ENCODE measurements around the gene SLC18A3.

Gene SLC18A3

DNA sequence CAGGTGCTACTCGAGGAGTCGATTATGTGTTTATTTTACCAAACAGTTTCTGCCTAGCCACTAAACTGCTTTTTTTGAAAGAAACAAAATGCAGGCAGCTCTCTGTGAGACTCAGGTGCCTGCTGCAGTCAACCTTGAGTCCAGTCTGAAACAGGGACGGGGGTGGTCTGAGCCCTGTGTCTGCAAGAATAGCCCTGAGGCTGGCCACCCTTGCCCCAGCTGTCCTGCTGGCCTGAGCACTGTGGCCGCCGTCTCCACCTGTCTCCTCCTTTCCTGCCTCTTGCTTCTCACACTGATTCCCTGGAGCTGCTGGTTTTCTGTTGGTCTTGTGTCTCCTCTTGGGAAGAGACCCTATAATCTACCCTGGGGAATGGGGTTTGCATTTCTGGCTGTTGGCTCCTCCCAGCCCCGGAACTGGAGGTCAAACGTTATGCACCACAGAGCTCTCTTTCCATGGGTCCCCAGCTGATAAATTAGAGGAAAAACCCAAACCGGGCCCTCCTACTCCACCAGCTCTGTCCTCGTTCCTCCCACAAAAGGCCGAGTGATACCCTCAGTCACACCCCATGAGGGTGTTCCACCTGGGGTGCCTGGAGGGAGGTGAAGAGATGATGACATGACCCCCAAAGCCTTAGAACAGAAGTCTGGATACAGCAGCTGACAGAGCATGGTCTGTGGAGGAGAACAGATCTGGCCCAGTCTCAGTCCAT, 15.0 kb upstream of the SLC18A3 start:
- DNase-seq (ENCODE audit: low read depth) = no peak
- H3K4me3 ChIP-seq (ENCODE audit: low read depth, low read length) = no peak overlapping the region
- TF ChIP-seq, protein P1, sequence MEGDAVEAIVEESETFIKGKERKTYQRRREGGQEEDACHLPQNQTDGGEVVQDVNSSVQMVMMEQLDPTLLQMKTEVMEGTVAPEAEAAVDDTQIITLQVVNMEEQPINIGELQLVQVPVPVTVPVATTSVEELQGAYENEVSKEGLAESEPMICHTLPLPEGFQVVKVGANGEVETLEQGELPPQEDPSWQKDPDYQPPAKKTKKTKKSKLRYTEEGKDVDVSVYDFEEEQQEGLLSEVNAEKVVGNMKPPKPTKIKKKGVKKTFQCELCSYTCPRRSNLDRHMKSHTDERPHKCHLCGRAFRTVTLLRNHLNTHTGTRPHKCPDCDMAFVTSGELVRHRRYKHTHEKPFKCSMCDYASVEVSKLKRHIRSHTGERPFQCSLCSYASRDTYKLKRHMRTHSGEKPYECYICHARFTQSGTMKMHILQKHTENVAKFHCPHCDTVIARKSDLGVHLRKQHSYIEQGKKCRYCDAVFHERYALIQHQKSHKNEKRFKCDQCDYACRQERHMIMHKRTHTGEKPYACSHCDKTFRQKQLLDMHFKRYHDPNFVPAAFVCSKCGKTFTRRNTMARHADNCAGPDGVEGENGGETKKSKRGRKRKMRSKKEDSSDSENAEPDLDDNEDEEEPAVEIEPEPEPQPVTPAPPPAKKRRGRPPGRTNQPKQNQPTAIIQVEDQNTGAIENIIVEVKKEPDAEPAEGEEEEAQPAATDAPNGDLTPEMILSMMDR (conservative IDR thresholded peaks at IDR 0.05; ENCODE audit: low read depth, low read length) = no peak

- H3K4me3 ChIP-seq (ENCODE audit: low read depth, low read length) = no peak overlapping the region
- no peak for DNase-seq (ENCODE audit: low read depth)
- TF ChIP-seq, protein P1 (conservative IDR thresholded peaks at IDR 0.05; ENCODE audit: low read depth, low read length) = no peak
Measured at GRCh38 chr10:49595713-49596492, 14.2 kb upstream of the SLC18A3 start.

DNA sequence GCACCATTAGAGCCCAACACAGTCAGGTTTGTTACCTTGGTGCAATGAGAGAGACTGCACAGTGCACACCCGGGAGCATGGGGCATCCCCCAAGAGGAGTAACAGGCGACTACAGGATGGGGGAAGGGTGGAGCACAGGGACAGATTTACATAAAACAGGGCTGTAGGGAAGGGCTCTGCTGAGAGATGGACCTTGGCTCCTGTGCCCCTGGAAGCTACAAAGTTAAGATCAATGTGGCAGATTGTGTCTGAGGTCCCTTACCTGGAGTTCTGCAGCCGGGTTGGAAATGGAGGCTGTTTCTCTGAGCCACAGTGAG, 13.7 kb upstream of the SLC18A3 start:
- DNase-seq (ENCODE audit: low read depth) = no peak
- TF ChIP-seq, protein P1 (conservative IDR thresholded peaks at IDR 0.05; ENCODE audit: low read depth, low read length) = no peak
- H3K4me3 ChIP-seq (ENCODE audit: low read depth, low read length) = no peak overlapping the region

DNA sequence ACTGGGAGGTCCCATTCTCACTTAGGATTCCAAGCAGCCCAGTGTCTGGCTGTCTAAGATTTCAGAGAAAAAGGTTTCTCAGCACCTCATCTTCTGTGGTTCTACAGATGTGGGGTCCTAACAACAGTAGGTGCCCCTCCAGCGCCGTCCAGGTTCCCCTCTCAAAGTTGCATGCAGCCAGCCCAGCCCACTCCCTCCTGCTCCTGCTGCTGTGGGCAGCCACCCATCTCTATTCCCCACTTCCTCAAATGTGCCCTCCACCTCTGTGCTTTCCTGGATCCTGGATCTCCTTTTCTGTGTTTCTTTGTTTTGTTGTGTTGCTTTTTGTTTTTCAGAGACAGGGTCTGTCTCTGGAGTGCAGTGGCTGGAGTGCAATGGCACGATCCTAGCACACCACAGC, 13.3 kb upstream of the SLC18A3 start:
- no peak overlapping the region for H3K4me3 ChIP-seq (ENCODE audit: low read depth, low read length)
- no peak for DNase-seq (ENCODE audit: low read depth)
- TF ChIP-seq, protein P1 (conservative IDR thresholded peaks at IDR 0.05; ENCODE audit: low read depth, low read length) = no peak

- H3K4me3 ChIP-seq (ENCODE audit: low read depth, low read length) = no peak overlapping the region
- no peak for DNase-seq (ENCODE audit: low read depth)
- TF ChIP-seq, protein P1 (conservative IDR thresholded peaks at IDR 0.05; ENCODE audit: low read depth, low read length) = no peak
Measured at GRCh38 chr10:49597426-49598163, 12.5 kb upstream of the SLC18A3 start.

- DNase-seq (ENCODE audit: low read depth) = no peak
- TF ChIP-seq, protein P1 (conservative IDR thresholded peaks at IDR 0.05; ENCODE audit: low read depth, low read length) = no peak
Measured at GRCh38 chr10:49598164-49598856, 11.8 kb upstream of the SLC18A3 start.

More at GRCh38 chr10:49598164-49598856, 11.8 kb upstream of the SLC18A3 start:
- H3K4me3 ChIP-seq (ENCODE audit: low read depth, low read length) = no peak overlapping the region
